ENCODE data around the gene CLDN9.

Gene CLDN9

GRCh38 chr16:2992383-2993081, 20.2 kb upstream of the CLDN9 start:
- no peak overlapping the region for H3K9ac ChIP-seq
- no peak overlapping the region for H2AFZ ChIP-seq
- no peak overlapping the region for H3K4me3 ChIP-seq (ENCODE audit: low read depth, low read length)
- no peak overlapping the region for H3K4me2 ChIP-seq (ENCODE audit: low read length)
- H3K36me3 ChIP-seq (ENCODE audit: control insufficient read depth, insufficient read depth, low read length), result no peaks in the 10 kb centered on the region
- H3K27ac ChIP-seq, result no peak overlapping the region
- no peaks in the 10 kb centered on the region for H3K79me2 ChIP-seq
- H3K27me3 ChIP-seq (ENCODE audit: control insufficient read depth, insufficient read depth, low read length), result no peaks in the 10 kb centered on the region
- no peak for TF ChIP-seq CTCF (IDR thresholded peaks at IDR 0.05)
- no peaks in the 10 kb centered on the region for H3K9me3 ChIP-seq (ENCODE audit: control insufficient read depth, low read length)
- H3K4me1 ChIP-seq, result no peaks in the 10 kb centered on the region

DNA sequence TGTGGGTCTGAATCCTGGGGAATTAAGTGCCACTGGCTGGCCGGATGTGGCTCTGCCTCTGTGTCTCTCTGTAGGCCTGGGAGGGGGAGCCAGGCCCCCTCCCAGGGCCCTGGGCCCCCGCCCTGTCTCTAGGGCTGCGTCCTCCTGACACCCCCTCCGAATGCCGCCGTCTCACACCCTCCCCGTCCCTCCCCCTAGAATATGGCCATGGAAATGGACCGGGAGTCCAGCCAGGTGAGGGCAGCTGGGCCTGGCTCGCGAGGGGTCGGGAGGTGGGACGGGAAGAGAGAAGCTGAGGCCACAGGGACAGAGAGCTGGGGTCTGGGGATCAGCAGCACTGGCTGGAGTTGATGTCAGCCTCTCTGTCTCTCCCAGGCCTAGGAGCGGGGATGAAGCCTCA, 16.4 kb upstream of the CLDN9 start:
- Histone ChIP-seq H3K4me2 (ENCODE audit: low read length) (no peak overlapping the region), H3K4me1 (no peaks in the 10 kb centered on the region), H3K9ac (no peak overlapping the region), H3K4me3 (ENCODE audit: low read depth, low read length) (no peak overlapping the region), H3K27ac (no peak overlapping the region), H3K36me3 (ENCODE audit: control insufficient read depth, insufficient read depth, low read length) (no peaks in the 10 kb centered on the region), H2AFZ (no peak overlapping the region), H3K27me3 (ENCODE audit: control insufficient read depth, insufficient read depth, low read length) (no peaks in the 10 kb centered on the region), H3K79me2 (no peaks in the 10 kb centered on the region), H3K9me3 (ENCODE audit: control insufficient read depth, low read length) (no peaks in the 10 kb centered on the region)
- TF ChIP-seq CTCF (IDR thresholded peaks at IDR 0.05), result no peak

DNA sequence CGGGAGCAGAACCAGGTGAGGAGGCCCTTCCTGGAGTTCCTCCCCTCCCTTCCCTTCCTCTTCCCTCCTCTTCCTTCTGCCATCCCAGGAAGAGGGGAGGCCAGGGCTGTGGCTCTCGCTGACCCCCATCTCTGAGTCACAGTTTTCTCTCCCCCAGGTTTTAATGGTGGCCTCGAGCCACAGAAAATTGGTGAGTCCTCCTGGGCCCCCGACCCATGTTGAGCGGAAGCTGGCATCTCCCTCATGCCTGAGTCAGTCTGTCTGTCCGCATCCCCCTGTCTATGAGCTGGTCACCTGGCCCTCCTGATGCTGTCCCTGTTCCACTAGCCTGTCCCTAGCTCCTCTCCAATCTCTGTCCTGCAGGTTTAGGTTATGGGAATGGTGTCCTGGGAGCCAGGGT, 12.8 kb upstream of the CLDN9 start:
- Histone ChIP-seq H3K4me1 (no peaks in the 10 kb centered on the region), H3K36me3 (ENCODE audit: control insufficient read depth, insufficient read depth, low read length) (no peaks in the 10 kb centered on the region), H3K27ac (no peak overlapping the region), H3K27me3 (ENCODE audit: control insufficient read depth, insufficient read depth, low read length) (no peaks in the 10 kb centered on the region), H3K4me3 (ENCODE audit: low read depth, low read length) (no peak overlapping the region), H2AFZ (no peak overlapping the region), H3K9me3 (ENCODE audit: control insufficient read depth, low read length) (no peaks in the 10 kb centered on the region), H3K79me2 (no peaks in the 10 kb centered on the region), H3K9ac (no peak overlapping the region), H3K4me2 (ENCODE audit: low read length) (no peak overlapping the region)
- no peak for TF ChIP-seq CTCF (IDR thresholded peaks at IDR 0.05)

DNA sequence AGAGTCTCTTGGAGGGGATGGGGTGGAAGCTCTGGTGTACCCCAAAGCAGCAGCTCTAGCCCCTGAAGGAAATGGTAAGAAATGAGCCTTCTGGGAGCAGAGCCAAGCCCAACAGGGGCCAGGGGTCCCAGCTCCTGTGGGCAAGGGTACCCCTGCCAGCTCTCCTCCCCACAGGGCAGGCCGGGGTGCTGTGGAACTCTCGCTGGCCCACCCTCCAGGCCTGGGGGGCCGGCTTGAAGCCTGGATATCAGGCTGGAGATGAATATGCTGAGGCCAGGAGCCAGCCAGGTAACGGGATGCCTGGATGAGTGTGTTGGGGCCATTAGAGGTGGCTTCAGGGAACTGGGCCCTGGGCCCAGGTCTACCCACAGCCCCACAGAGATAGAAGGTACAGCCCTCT, 12.2 kb upstream of the CLDN9 start:
- no peak overlapping the region for H3K27ac ChIP-seq
- H3K4me1 ChIP-seq, result no peaks in the 10 kb centered on the region
- no peak overlapping the region for H2AFZ ChIP-seq
- H3K9me3 ChIP-seq (ENCODE audit: control insufficient read depth, low read length), result no peaks in the 10 kb centered on the region
- H3K79me2 ChIP-seq, result no peaks in the 10 kb centered on the region
- H3K9ac ChIP-seq, result no peak overlapping the region
- no peak overlapping the region for H3K4me2 ChIP-seq (ENCODE audit: low read length)
- TF ChIP-seq CTCF (IDR thresholded peaks at IDR 0.05), result no peak
- H3K4me3 ChIP-seq (ENCODE audit: low read depth, low read length), result no peak overlapping the region
- no peaks in the 10 kb centered on the region for H3K36me3 ChIP-seq (ENCODE audit: control insufficient read depth, insufficient read depth, low read length)
- H3K27me3 ChIP-seq (ENCODE audit: control insufficient read depth, insufficient read depth, low read length), result no peaks in the 10 kb centered on the region

GRCh38 chr16:3001316-3001715, 11.4 kb upstream of the CLDN9 start:
- Histone ChIP-seq H3K4me1 (peaks cover 3% of the 10 kb centered on the region), H3K9me3 (ENCODE audit: control insufficient read depth, low read length) (no peaks in the 10 kb centered on the region), H3K4me2 (ENCODE audit: low read length) (no peak overlapping the region), H3K4me3 (ENCODE audit: low read depth, low read length) (no peak overlapping the region), H3K9ac (no peak overlapping the region), H3K79me2 (no peaks in the 10 kb centered on the region), H3K27ac (no peak overlapping the region), H3K36me3 (ENCODE audit: control insufficient read depth, insufficient read depth, low read length) (no peaks in the 10 kb centered on the region), H2AFZ (no peak overlapping the region), H3K27me3 (ENCODE audit: control insufficient read depth, insufficient read depth, low read length) (no peaks in the 10 kb centered on the region)
- no peak for TF ChIP-seq CTCF (IDR thresholded peaks at IDR 0.05)

Data from parathyroid adenoma (tissue), 2 donors.